SU-DHL-6 (cell line): Measurements from ENCODE around the gene ATP9B.

ENCODE experiments used
- H2AFZ ChIP-seq: fragments of 200-600 bp; sonication (generic); 2 replicates; pipeline ENCODE4 v1.6.1; 2014; ENCODE audit warnings: low read depth, mild to moderate bottlenecking, moderate library complexity, mixed read lengths, antibody characterized with exemption, low read length; ENCODE audit not compliant: severe bottlenecking
- H3F3A ChIP-seq: fragments of 200-600 bp; shearing (Covaris generic); 2 replicates; pipeline ENCODE4 v1.6.0; 2016; ENCODE audit warnings: antibody characterized with exemption, mild to moderate bottlenecking; ENCODE audit not compliant: insufficient read depth
- H3K27ac ChIP-seq: fragments of 200-600 bp; sonication (generic); 2 replicates; pipeline ENCODE4 v1.5.1; 2016; ENCODE audit warnings: low read depth, mild to moderate bottlenecking, low read length, moderate library complexity, mixed read lengths
- H3K27me3 ChIP-seq: fragments of 200-600 bp; sonication (generic), shearing (Covaris generic); 2 replicates; pipeline ENCODE4 v1.6.0; 2014; ENCODE audit warnings: mild to moderate bottlenecking, low read length
- H3K36me3 ChIP-seq: fragments of 200-600 bp; sonication (generic); 2 replicates; pipeline ENCODE4 v1.6.1; 2014; ENCODE audit warnings: mild to moderate bottlenecking, low read length, mixed read lengths
- H3K4me2 ChIP-seq: fragments of 300-600, 200-600 bp; shearing (Covaris generic), sonication (generic); 2 replicates; pipeline ENCODE4 v1.6.0; 2014; ENCODE audit warnings: low read length, low read depth, mild to moderate bottlenecking; ENCODE audit not compliant: poor library complexity, severe bottlenecking
- H3K4me3 ChIP-seq: fragments of 200-600 bp; sonication (generic); 2 replicates; pipeline ENCODE4 v1.5.1; 2014; ENCODE audit warnings: antibody characterized with exemption, low read length, mild to moderate bottlenecking, mixed read lengths; ENCODE audit not compliant: insufficient read depth, poor library complexity, severe bottlenecking
- H3K79me2 ChIP-seq: fragments of 200-600 bp; sonication (generic); 2 replicates; pipeline ENCODE4 v1.6.1; 2014; ENCODE audit warnings: mild to moderate bottlenecking, low read length, moderate library complexity; ENCODE audit not compliant: insufficient read depth
- H3K9ac ChIP-seq: fragments of 200-600 bp; sonication (generic); 2 replicates; pipeline ENCODE4 v1.7.0; 2014; ENCODE audit warnings: mild to moderate bottlenecking, low read length
- H3K9me2 ChIP-seq: fragments of 200-600 bp; sonication (generic); replicated peaks from 2 replicates; pipeline ENCODE4 v1.6.1; 2014; ENCODE audit warnings: low read length; ENCODE audit not compliant: insufficient read depth
- H3K9me3 ChIP-seq: fragments of 200-600 bp; sonication (generic); 2 replicates; pipeline ENCODE4 v1.6.1; 2014; ENCODE audit warnings: low read length, mixed read lengths; ENCODE audit not compliant: insufficient read depth
- H4K20me1 ChIP-seq: fragments of 200-600 bp; sonication (generic); 2 replicates; pipeline ENCODE4 v1.6.1; 2014; ENCODE audit warnings: low read depth, mild to moderate bottlenecking, antibody characterized with exemption, low read length, moderate library complexity, mixed read lengths
- CTCF ChIP-seq: fragments of 200-600 bp; sonication (generic); IDR thresholded peaks from one replicate; pipeline ENCODE4 v1.5.1; 2017; ENCODE audit warnings: antibody characterized with exemption, mild to moderate bottlenecking, low read length, moderate library complexity; ENCODE audit not compliant: insufficient read depth, poor library complexity, severe bottlenecking
- EZH2phosphoT487 ChIP-seq: fragments of 200-600 bp; sonication (generic), shearing (Covaris generic); conservative IDR thresholded peaks from 2 replicates; pipeline ENCODE4 v1.6.1; 2018; ENCODE audit warnings: mild to moderate bottlenecking, antibody characterized with exemption, low read length, moderate library complexity, mixed read lengths

ATP9B gene

GRCh38 chr18:79129120-79129519, 59.9 kb downstream of the ATP9B start:
- 0 out of 2 replicates have a peak, but pooled peaks cover 3% of the 10 kb centered on the region for H4K20me1 ChIP-seq
- TF ChIP-seq CTCF, result no peak
- H3K9ac ChIP-seq, result no peak overlapping the region
- no peak overlapping the region for H3K4me3 ChIP-seq
- no peaks in the 10 kb centered on the region for H3F3A ChIP-seq
- peaks cover 5% of the 10 kb centered on the region; the same call in 1 of the 2 replicates for H3K36me3 ChIP-seq
- H3K27ac ChIP-seq, result no peak overlapping the region
- no peaks in the 10 kb centered on the region for H3K9me3 ChIP-seq
- no peak overlapping the region for H3K4me2 ChIP-seq
- no peak overlapping the region for H2AFZ ChIP-seq
- no peaks in the 10 kb centered on the region for H3K27me3 ChIP-seq
- no peaks in the 10 kb centered on the region for H3K9me2 ChIP-seq
- H3K79me2 ChIP-seq, result no peaks in the 10 kb centered on the region

GRCh38 chr18:79133724-79134123, 64.5 kb downstream of the ATP9B start:
- Histone ChIP-seq H3K36me3 (no peaks in the 10 kb centered on the region), H3K9me3 (no peaks in the 10 kb centered on the region), H3K79me2 (no peaks in the 10 kb centered on the region), H3K4me3 (no peak overlapping the region), H4K20me1 (no peaks in the 10 kb centered on the region), H3K27ac (no peak overlapping the region), H3K27me3 (no peaks in the 10 kb centered on the region), H2AFZ (no peak overlapping the region), H3F3A (no peaks in the 10 kb centered on the region), H3K9me2 (no peaks in the 10 kb centered on the region), H3K4me2 (no peak overlapping the region), H3K9ac (no peak overlapping the region)
- TF ChIP-seq EZH2phosphoT487 (no peak), CTCF (no peak)

GRCh38 chr18:79135924-79136323, 66.7 kb downstream of the ATP9B start:
- H3K9me3 ChIP-seq, result no peaks in the 10 kb centered on the region
- no peaks in the 10 kb centered on the region for H3F3A ChIP-seq
- no peak overlapping the region for H2AFZ ChIP-seq
- H3K27me3 ChIP-seq, result no peaks in the 10 kb centered on the region
- no peaks in the 10 kb centered on the region for H3K36me3 ChIP-seq
- H4K20me1 ChIP-seq, result no peaks in the 10 kb centered on the region
- no peak overlapping the region for H3K4me2 ChIP-seq
- H3K79me2 ChIP-seq, result no peaks in the 10 kb centered on the region; the same call in 1 of the 2 replicates
- no peak overlapping the region for H3K4me3 ChIP-seq
- H3K27ac ChIP-seq, result no peak overlapping the region
- TF ChIP-seq CTCF (no peak), EZH2phosphoT487 (no peak)
- H3K9ac ChIP-seq, result no peak overlapping the region
- no peaks in the 10 kb centered on the region for H3K9me2 ChIP-seq

- Histone ChIP-seq H3K27ac (no peak overlapping the region), H2AFZ (no peak overlapping the region), H3F3A (no peaks in the 10 kb centered on the region), H3K9me3 (no peaks in the 10 kb centered on the region), H3K36me3 (no peaks in the 10 kb centered on the region), H3K9me2 (no peaks in the 10 kb centered on the region), H3K4me2 (no peak overlapping the region), H3K79me2 (no peaks in the 10 kb centered on the region; the same call in 1 of the 2 replicates), H3K9ac (no peak overlapping the region), H4K20me1 (no peaks in the 10 kb centered on the region), H3K27me3 (no peaks in the 10 kb centered on the region), H3K4me3 (no peak overlapping the region)
- no peak for TF ChIP-seq CTCF
- TF ChIP-seq EZH2phosphoT487, result no peak
Observed at GRCh38 chr18:79136742-79137141, 67.5 kb downstream of the ATP9B start.
